Measurements from ENCODE around the gene STXBP2. TPM values are rescaled to one million over a fixed set of nuclear protein-coding genes. Genes with fewer than 3 reads are reported as not detected.

The STXBP2 gene
- total RNA-seq, 2 donors from 2014 or later, result 61.0 to 151 TPM

- Histone ChIP-seq H3K4me3 (peak overlapping the region in 1 of 2 donors; percentile 48), H3K27ac (peak overlapping the region; percentile 52 to 81 (median 64)), H3K27me3 (no peaks in the 10 kb centered on the region), H3K9me3 (no peaks in the 10 kb centered on the region), H3K36me3 (replicated peaks in 1 of 2; ENCODE audit: insufficient read depth in 1 of 2, low read depth in 2 of 2) (no peaks in the 10 kb centered on the region), H3K4me1 (peaks cover 25% of the 10 kb centered on the region)
- peak in 1 of 4 donors; percentile 48 for DNase-seq
- WGBS, 2 donors, result 0 to 1% methylated on average over 5 to 47 of the region's 70 CpGs
- peak; percentile 69 for ATAC-seq
- intact Hi-C loops (cut with DNase I), result no loop called here
- no peak for TF ChIP-seq POLR2A (IDR thresholded peaks at IDR 0.05)
- TF ChIP-seq CTCF (IDR thresholded peaks at IDR 0.05), result no peak
Measured at GRCh38 chr19:7596211-7596937, 40.5 kb upstream of the STXBP2 start.

GRCh38 chr19:7597689-7598088 lies 39.2 kb upstream of the STXBP2 start:
- ATAC-seq (no peak), DNase-seq (peak in 1 of 4 donors; percentile 59)
- TF ChIP-seq POLR2A (IDR thresholded peaks at IDR 0.05) (no peak), CTCF (IDR thresholded peaks at IDR 0.05) (peak in 1 of 7 experiments; percentile 23)
- 53 to 66% methylated on average over 8 to 9 of the region's 9 CpGs for WGBS, 2 donors
- no peaks in the 10 kb centered on the region for H3K36me3 ChIP-seq (replicated peaks in 1 of 2; ENCODE audit: insufficient read depth in 1 of 2, low read depth in 2 of 2)
- peak overlapping the region in 2 of 4 donors; percentile 67 to 81 for H3K27ac ChIP-seq
- no peaks in the 10 kb centered on the region for H3K27me3 ChIP-seq
- intact Hi-C loops (cut with DNase I), result no loop called here
- peaks cover 36% of the 10 kb centered on the region for H3K4me1 ChIP-seq
- H3K4me3 ChIP-seq, result no peak overlapping the region
- no peaks in the 10 kb centered on the region for H3K9me3 ChIP-seq

- Histone ChIP-seq H3K27me3 (no peaks in the 10 kb centered on the region), H3K4me1 (peaks cover 40% of the 10 kb centered on the region), H3K36me3 (replicated peaks in 1 of 2; ENCODE audit: insufficient read depth in 1 of 2, low read depth in 2 of 2) (no peaks in the 10 kb centered on the region), H3K9me3 (no peaks in the 10 kb centered on the region), H3K27ac (peak overlapping the region in 1 of 4 donors; percentile 81), H3K4me3 (no peak overlapping the region)
- TF ChIP-seq CTCF (IDR thresholded peaks at IDR 0.05) (no peak), POLR2A (IDR thresholded peaks at IDR 0.05) (no peak)
- no peak for DNase-seq
- ATAC-seq, result no peak
- intact Hi-C loops (cut with DNase I), result no loop called here
- 60 to 70% methylated on average over 6 of the region's 6 CpGs for WGBS, 2 donors
Measured at GRCh38 chr19:7598180-7598579, 38.7 kb upstream of the STXBP2 start.

GRCh38 chr19:7600721-7601120 lies 36.2 kb upstream of the STXBP2 start:
- TF ChIP-seq CTCF (IDR thresholded peaks at IDR 0.05) (no peak), POLR2A (IDR thresholded peaks at IDR 0.05) (no peak)
- H3K27ac ChIP-seq, result no peak overlapping the region
- intact Hi-C loops (cut with DNase I), result no loop called here
- no peaks in the 10 kb centered on the region for H3K9me3 ChIP-seq
- DNase-seq (no peak), ATAC-seq (no peak)
- no peaks in the 10 kb centered on the region for H3K36me3 ChIP-seq (replicated peaks in 1 of 2; ENCODE audit: insufficient read depth in 1 of 2, low read depth in 2 of 2)
- H3K27me3 ChIP-seq, result no peaks in the 10 kb centered on the region
- peaks cover 45% of the 10 kb centered on the region for H3K4me1 ChIP-seq
- no peak overlapping the region for H3K4me3 ChIP-seq

Measured in body of pancreas (tissue), 4 donors.